Middle frontal gyrus (tissue), 1 donor: ENCODE results near the gene DELE1.

Experiments
- DNase-seq: peaks from one replicate; pipeline ENCODE4 v3.0.0-alpha.2; 2015; ENCODE audit warnings: low spot score; ENCODE audit errors: extremely low spot score

Gene DELE1

GRCh38 chr5:141954194-141954593 lies 30.5 kb downstream of the DELE1 start:
- DNase-seq: no peak

DNA sequence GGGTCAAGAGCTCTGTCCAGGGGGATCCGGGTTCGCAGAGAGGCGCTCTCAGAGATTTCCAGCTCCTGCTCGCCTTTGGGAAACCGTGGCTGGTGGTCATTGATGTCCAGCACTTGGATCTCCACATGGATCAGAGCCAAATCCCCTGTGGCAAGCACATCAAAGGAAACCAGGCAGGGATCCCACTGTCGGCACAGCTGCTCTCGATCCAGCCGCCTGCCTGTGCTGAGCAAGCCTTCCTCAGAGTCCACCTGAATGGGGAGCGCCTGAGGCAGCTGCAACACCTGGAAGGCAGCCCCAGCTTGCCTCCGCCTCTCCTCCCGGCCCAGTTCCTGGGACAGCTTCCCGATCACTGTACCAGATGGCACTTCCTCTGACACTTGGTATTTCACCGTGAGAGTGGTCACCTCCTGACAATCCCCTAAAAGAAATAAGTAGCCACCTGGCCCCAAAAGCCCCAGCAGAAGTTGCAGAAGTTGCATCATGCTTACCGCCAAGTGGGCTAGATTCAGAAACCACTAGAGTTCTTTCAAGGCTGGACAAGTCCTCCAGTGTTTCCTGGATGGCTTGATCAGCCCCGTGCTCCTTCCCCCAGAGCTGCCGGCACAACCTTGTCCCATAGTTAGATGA lies 33.8 kb downstream of the DELE1 start:
- no peak for DNase-seq

DNA sequence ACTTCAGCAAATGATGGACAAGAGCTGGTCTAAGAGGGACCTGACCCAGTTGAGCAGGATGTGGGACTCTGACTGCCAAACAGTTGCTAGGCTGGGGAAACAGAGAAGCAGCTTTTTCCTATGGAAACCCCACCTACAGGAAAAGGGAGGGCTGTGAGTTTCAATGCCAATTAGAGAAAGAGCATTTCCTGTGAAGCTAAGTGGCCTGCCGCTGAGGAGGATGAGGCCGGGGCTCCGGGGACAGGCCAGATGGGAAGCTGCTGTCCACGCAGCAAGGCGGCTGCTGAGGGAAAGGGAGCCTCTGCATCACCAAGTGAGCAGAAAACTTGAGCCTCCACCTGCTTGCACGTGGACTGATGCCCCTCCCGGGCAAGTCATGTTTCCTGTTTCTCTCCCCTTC lies 34.4 kb downstream of the DELE1 start, which contains the start of gene PCDH12:
Gene PCDH12 (minus strand): TSS at position 90 of the 400 bp plus-strand sequence. CDS start 351 bp downstream, outside the sequence.
- no peak for DNase-seq

DNA sequence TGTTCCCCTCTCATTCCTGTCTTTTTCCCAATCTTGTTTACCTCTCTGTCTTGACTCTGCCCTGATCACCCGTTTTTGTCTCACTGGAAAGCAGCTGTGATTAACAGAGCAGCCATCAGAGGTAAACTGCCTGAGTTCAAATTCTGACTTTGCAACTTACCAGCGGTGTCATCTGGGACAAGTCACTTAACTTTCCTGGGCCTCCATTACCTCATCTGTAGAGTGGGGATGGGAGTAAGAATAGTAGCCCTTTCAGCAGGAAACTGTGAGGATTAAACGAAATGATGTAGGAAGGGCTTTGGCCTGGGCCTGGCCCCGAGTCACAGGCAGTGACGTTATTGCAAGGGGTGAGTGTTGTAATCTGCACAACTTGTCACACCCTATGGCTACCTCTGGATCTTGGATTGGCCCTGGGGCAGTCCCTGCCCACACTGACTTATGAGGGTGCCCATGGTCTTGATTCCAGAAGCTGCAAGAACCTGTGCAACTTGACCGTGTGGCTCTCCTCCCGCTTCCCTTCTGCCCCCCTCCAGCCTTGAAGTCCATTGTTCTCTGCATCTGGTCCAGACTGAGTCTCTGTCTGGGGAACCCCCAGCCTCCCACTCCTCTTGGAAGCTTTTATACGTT lies 35.0 kb downstream of the DELE1 start:
- DNase-seq: no peak

GRCh38 chr5:141960018-141960417 lies 36.3 kb downstream of the DELE1 start:
- no peak for DNase-seq

DNA sequence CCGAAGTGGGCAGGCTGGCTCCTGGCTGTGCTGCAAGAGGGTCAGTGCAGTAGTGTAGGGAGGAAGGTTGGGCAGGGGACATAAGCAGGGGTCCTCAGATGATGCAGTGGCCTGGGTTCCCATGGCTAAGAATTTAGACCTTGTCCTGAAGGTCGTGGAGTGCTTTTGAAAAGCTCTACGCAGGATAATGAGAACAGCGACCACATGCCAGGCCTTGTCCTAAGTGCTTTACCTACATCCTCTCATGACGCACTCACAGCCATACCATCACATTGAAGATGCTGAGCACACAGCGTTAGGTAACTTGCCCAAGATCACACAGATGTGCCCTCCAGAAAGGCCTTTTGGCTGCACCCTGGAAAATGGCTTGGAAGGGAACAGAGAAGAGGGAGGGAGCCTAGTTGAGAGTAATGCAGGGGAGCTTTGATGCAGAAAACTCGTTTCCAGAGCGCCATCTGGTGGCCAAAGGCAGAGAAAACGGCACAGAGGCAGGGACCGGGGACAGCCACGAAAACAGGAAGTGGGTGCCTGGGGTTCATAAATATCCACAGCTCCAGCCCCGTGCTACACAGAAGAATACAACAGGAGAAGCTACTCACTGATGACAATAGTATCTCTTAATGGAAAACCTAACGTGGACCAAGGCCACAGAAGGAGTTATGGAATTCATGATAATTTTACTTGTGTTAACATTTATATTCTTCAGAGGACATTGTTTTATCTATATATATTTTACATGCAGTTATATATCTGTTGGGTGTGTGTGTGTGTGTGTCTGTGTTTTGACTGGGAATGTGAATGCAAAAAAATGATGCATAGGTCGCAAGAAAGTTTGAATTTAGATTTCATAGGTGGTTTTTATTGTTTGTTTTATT lies 37.0 kb downstream of the DELE1 start:
- DNase-seq: peak; percentile 88

GRCh38 chr5:141961466-141961865 lies 37.8 kb downstream of the DELE1 start:
- DNase-seq: no peak

DNA sequence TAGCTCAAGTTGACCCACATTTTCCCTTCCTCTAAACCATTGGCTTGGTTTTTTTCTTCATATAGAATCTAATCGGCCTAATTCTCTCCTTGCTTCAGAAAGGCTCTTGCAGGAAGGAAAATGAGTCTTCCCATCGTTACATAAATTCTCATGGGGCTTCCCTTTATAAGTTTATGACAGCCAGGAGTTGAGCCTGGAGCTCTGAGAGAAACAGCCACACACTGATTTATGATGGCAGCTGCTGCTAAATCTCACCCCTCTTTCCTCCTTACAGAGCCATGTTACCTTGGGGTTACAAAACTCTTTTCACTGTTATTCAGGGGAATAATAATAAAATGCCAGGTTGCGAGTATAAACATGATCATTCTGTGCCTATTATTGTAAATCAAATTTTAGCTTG lies 40.0 kb downstream of the DELE1 start:
- no peak for DNase-seq

- DNase-seq: no peak
Measured at GRCh38 chr5:141965071-141965470, 41.4 kb downstream of the DELE1 start.

- DNase-seq: no peak
Measured at GRCh38 chr5:141966275-141966962, 42.7 kb downstream of the DELE1 start.

DNA sequence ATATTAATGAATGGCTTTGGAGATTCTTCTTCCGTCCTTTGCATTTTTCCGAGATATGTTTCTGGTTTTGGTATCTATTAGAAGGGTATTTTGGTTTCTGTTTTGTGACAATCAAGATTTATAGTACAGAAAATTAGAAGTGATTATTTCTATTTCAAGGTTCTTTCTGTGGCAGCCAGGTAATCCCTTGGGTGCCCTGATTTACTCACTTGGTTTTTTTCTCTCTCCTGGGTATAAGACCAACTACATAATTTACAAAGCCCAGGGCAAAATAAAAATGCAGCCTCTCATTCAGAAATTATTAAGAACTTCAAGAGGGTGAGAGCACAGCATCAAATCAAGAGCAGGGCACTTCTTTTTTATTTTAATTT lies 43.3 kb downstream of the DELE1 start:
- no peak for DNase-seq

DNA sequence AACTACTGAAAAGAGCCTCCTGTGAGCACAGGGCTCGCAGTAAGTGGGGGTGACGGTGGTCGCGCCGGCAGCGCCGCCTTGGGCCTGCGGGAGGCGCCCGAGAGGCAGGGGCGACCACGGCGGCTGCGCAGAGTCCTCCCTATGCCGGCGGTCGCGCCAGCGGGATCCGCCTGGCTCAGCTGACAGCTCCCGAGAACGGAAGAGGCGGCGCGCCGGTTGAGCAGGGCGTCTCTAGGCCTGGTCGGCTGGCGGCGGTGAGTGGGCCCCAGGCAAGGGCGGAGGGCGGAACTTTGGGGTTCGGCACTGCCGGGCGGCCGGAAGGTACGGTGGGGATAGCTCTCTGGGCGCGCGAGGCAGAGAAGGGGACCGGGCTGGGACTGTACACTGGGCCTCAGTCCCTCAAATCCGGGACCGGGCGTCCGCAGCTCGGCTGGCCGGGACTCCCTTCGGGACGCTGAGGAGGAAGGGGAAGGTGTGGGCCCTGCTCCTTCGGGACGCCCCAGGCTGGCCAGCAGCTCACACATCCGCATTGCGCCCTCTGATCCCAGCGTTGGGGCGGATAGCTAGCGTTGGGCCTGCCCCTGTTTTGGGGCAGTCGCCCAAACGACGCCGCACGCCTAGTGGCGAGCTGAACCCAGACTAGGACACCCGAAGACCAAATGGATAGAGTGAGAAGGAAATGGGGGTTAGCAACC lies 45.4 kb downstream of the DELE1 start, which contains the start of gene RNF14:
Gene RNF14 (plus strand): TSS at position 192 of the 695 bp plus-strand sequence. CDS start 4,484 bp downstream, outside the sequence.
- peak; percentile 86 for DNase-seq

DNA sequence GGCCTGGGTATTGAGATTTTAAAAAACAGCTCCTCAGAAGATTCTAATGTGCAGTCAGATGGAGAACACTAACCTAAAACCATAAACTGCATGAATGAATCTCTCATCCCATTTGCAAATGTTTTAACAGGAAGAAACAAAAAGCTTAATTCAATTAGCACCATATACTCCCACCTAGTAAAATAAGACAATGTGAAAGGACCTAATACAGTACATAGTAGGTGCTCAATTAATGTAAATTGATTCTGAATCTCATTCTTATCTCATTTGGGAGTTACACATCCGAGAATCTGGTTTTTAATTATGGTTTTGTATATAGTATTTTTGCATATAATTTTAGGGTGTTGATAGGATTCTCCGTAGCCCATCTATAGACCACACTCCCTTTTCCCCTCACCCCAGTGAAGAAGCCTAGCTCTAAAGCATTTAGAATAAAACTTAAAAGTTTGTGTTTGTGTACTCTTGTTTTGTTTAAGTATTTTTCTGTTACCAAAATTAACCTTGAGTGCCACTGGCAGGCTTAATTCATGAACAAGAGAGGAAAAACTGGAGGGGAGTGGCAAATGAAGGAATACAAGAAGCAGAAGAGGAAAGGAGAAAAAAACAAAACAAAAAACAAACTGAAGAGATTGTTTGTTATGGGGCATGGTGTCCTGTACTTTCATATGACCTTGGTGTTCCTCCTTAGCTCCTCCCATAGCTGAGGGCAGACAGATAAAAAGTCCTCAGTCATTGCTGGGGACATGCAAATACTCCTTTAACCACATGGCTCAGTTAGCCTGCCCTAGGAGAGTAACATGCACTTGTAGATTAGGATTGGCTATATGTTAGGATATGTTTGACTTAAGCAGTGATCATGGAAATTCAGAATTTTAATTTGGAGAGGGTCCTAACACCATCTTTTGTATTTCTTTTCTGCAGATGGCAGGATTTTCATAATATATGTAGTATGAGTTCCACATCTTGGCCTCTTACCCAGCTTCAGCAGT lies 46.4 kb downstream of the DELE1 start:
- no peak for DNase-seq

GRCh38 chr5:141973871-141974595 lies 50.4 kb downstream of the DELE1 start:
- DNase-seq: no peak

GRCh38 chr5:141976176-141976575 lies 52.5 kb downstream of the DELE1 start:
- DNase-seq: no peak

DNA sequence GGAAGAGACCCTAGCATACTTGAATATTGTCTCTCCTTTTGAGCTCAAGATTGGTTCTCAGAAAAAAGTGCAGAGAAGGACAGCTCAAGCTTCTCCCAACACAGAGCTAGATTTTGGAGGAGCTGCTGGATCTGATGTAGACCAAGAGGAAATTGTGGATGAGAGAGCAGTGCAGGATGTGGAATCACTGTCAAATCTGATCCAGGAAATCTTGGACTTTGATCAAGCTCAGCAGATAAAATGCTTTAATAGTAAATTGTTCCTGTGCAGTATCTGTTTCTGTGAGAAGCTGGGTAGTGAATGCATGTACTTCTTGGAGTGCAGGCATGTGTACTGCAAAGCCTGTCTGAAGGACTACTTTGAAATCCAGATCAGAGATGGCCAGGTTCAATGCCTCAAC lies 54.7 kb downstream of the DELE1 start:
- no peak for DNase-seq

GRCh38 chr5:141982626-141983025 lies 59.0 kb downstream of the DELE1 start:
- DNase-seq: no peak

GRCh38 chr5:141986072-141986471 lies 62.4 kb downstream of the DELE1 start:
- DNase-seq: no peak

GRCh38 chr5:141989720-141990119 lies 66.0 kb downstream of the DELE1 start:
- DNase-seq: no peak
